HG03139 (cell line): Measurements from ENCODE around the gene DNHD1.

Source experiments
- ATAC-seq: cut with Tn5 transposase; IDR thresholded peaks from one replicate; pipeline ENCODE4 v1.9.1; 2021; ENCODE audit not compliant: unreplicated experiment

Gene DNHD1

GRCh38 chr11:6497069-6497839, at the start of gene DNHD1:
Gene DNHD1, plus strand, starts transcription at chr11:6497280. Its CDS starts 936 bp downstream, at chr11:6498216.
- no peak for ATAC-seq

- ATAC-seq, result no peak
These were observed 48.5 kb upstream of the DNHD1 start for GRCh38 chr11:6448574-6448973.

GRCh38 chr11:6452219-6452618, 44.9 kb upstream of the DNHD1 start:
- no peak for ATAC-seq

- ATAC-seq, result no peak
These were observed 43.9 kb upstream of the DNHD1 start for GRCh38 chr11:6453152-6453551.

- no peak for ATAC-seq
These were observed 42.0 kb upstream of the DNHD1 start for GRCh38 chr11:6455070-6455469.

- ATAC-seq, result no peak
These were observed 40.6 kb upstream of the DNHD1 start for GRCh38 chr11:6456361-6457073.

- ATAC-seq, result no peak
These were observed 39.3 kb upstream of the DNHD1 start for GRCh38 chr11:6457581-6458320.

GRCh38 chr11:6458352-6459098, 38.6 kb upstream of the DNHD1 start:
- ATAC-seq, result no peak

GRCh38 chr11:6459099-6459450, 38.0 kb upstream of the DNHD1 start:
- ATAC-seq, result no peak

GRCh38 chr11:6468712-6469495, 28.2 kb upstream of the DNHD1 start:
- ATAC-seq, result peak; percentile 56

- no peak for ATAC-seq
These were observed 27.5 kb upstream of the DNHD1 start for GRCh38 chr11:6469599-6469998.

- ATAC-seq, result no peak
These were observed 24.1 kb upstream of the DNHD1 start for GRCh38 chr11:6472934-6473333.

GRCh38 chr11:6473451-6474412, 23.3 kb upstream of the DNHD1 start, which contains the start of gene TRIM3:
Gene TRIM3, minus strand, starts transcription at chr11:6473941. Its CDS starts 8,246 bp downstream, at chr11:6465695.
- peak; percentile 52 for ATAC-seq

GRCh38 chr11:6474413-6474792, 22.7 kb upstream of the DNHD1 start:
- no peak for ATAC-seq

- no peak for ATAC-seq
These were observed 22.1 kb upstream of the DNHD1 start for GRCh38 chr11:6474806-6475500.

- ATAC-seq, result no peak
These were observed 21.1 kb upstream of the DNHD1 start for GRCh38 chr11:6475936-6476335.

GRCh38 chr11:6476571-6476970, 20.5 kb upstream of the DNHD1 start:
- no peak for ATAC-seq

- no peak for ATAC-seq
These were observed 16.7 kb upstream of the DNHD1 start for GRCh38 chr11:6480299-6480914.
